Measurements from ENCODE around the gene SH3GL3.

DNA sequence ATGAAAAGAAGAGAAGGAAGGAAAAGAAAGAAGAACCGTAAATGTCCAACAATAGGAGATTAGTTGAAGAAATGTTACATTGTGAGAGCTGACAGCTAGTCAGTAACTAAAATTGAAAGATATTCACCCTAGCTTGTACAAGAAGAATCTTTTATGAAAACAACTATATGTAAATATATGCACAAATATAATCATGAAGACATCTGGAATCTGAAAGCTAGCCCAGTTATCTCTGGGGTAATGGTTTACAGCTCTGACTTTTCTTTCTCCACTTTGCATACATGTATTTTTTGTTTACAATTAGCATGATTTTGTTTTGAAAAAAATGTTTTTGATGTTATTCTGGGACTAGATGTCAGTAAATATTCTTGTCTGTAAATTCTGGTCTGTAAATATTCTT lies 169.7 kb downstream of the SH3GL3 start:
- TF ChIP-seq ZFX (CRISPR knock-in tag; IDR thresholded peaks at IDR 0.05; ENCODE audit: low read depth): no peak
- no peak for TF ChIP-seq ARNT (IDR thresholded peaks at IDR 0.05)

Measured in HepG2 (cell line).